HG02840 (cell line): Measurements from ENCODE around the gene MAPK4.
"Not testable (repeated sequence)": the region's sequence is repeated elsewhere in the genome, so short reads cannot be mapped to it uniquely, and the experiment has no call there.

Source experiments
- ATAC-seq: cut with Tn5 transposase; IDR thresholded peaks from one replicate; pipeline ENCODE4 v1.9.1; 2021; ENCODE audit warnings: mild to moderate bottlenecking, moderate library complexity, moderate number of reproducible peaks; ENCODE audit not compliant: unreplicated experiment, low FRiP score

Gene MAPK4

DNA sequence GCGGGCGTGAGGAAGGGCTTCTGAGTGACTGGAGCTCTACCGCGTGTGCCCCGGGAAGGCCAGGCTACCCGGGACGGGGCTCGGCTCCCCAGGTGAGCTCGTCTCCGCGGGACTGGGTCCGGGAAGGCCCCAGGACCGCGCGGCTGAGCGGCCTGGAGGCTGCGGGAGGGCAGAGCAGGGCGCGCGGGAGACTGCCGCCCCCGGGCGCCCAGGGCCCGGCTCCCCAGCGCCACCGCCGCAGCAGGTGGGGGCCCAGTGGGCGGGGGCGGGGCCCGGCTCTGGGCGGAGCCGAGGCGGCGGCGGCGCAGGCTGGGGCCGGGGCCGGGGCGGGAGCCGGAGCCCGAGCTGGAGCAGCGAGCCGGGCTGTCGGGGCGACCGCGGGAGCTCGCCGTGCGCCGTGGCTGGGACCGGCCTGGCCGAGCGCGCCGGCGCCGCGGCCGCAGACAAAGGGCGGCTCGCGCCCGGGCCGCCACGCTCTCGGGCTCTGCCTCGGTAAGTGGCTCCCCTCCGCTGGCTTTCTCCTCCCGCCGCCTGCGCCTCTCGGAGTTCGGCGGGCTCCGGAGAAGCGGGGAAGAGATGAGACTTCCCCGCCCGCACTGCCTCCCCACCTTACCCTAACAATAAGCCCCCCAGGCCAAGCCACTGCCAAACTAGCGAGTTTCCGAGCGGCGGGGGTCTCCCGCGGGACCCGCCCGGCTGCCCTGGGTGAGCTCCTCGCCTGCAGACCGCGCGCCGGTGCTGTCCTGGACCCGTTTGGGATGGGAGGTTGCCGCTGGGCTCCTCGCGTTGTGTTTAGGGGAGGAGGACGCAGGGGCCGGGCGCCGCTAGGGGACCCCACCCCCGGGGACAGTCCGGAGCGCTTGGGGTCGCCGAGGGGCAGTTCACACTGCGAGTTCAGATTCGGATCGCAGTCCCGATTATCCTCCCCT lies at the start of gene MAPK4:
Gene MAPK4, plus strand, starts transcription at position 336 of the 929 bp plus-strand sequence. CDS start 103,872 bp downstream, outside the sequence.
- no peak for ATAC-seq

DNA sequence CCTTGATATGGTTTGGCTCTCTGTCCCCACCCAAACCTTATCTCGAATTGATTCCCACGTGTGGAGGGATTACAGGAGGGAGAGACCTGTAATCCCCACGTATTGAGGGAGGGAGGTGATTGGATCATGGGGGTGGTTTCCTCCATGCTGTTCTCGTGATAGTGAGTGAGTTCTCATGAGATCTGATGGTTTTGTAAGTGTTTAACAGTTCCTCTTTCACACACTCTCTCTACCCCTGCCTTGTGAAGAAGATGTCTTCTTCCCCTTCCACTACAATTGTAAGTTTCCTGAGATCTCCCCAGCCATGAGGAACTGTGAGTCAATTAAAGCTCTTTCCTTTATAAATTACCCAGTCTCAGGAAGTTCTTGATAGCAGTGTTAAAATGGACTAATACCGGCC lies 42.6 kb upstream of the MAPK4 start:
- ATAC-seq = not testable (repeated sequence)

DNA sequence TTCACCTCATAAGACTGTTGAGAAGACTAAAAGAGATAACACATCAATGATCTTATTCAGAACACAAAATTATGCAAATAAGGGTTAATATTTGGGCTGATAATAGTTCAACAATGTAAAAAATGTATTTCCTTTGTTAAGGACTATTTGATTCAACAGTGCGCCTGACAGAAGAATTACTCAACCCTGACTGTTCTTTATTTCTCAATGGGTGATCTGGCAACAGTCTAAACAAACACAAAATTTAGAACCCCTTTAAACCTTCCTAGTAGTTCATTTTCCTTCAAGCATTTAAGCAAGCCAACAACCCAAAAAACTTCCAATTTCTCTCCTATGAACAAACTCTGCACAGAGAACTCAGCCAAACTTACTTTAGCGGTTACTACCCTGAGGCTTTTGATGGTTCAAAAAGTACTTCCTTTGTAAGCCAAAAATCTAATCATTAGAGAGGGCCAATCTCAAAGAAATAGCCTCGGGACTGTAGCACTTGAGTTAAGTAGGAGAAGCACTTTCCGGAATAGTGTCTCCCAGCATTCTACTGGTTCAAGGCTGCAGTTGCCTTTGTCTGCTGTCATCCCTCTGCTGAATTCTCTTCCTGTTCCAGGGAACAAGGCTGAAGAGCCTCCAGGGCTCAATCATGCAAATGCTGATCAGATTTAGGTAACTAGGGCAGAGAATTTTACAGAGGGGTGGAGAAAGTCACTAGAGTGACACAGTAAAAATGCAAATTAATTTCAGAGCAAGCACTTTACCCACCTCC lies 40.9 kb upstream of the MAPK4 start:
- no peak for ATAC-seq

DNA sequence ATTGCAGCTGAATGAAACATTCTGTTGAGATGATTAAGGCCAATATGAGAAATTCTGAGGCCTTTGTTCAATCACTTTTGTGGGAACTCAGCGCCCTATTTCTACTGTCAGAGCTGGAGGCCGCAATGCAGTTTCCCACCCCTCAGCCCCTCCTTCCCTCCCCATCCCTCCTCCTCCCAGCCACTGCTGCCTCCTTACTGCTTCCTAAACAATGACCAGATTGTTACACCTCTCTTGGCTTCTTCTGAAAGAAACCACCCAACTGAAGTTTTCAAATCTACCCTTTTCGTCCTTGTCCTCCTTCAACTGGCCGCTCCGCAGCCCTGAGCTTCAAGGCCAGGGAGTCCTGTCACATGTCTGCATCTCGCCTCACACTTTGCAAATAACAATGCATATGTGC lies 36.7 kb upstream of the MAPK4 start:
- no peak for ATAC-seq

GRCh38 chr18:50527636-50528307 lies 32.1 kb upstream of the MAPK4 start:
- ATAC-seq = no peak

DNA sequence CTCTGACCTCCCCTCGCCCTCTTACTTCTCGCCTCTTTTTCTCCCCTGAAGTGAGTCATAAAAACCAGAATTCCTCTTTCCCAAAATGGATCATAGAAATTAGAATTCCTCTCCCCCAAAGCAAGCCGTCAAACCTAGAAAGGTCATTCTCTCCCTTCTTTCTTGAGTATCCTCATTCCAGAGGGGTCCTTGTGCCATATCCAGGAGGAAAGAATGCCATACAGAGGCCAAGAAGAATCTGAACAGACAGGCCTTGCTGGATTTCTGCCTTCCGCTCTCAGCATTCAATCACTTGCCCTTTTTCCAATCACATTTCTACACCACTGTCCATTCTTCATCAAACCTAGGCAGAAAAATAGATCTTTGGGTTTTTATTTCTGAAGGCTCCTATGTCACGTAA lies 31.1 kb upstream of the MAPK4 start:
- no peak for ATAC-seq

DNA sequence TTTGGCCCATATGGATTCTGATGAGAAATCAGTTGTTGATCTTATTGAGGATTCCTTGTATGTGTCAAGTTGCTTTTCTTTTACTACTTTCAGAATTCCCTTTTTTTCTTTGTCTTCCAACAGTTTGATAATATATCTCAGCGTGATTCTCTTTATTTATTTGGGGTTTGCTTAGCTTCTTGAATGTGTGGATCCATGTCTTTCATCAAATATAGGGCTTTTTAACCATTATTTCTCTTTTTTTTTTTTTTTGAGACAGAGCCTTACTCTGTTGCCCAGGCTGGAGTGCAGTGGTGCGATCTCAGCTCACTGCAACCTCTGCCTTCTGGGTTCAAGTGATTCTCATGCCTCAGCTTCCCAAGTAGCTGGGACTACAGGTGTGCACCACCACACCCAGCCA lies 26.1 kb upstream of the MAPK4 start:
- ATAC-seq = not testable (repeated sequence)

GRCh38 chr18:50544476-50544875 lies 15.4 kb upstream of the MAPK4 start:
- not testable (repeated sequence) for ATAC-seq

- ATAC-seq = no peak
Measured at GRCh38 chr18:50545936-50546335, 14.0 kb upstream of the MAPK4 start.

DNA sequence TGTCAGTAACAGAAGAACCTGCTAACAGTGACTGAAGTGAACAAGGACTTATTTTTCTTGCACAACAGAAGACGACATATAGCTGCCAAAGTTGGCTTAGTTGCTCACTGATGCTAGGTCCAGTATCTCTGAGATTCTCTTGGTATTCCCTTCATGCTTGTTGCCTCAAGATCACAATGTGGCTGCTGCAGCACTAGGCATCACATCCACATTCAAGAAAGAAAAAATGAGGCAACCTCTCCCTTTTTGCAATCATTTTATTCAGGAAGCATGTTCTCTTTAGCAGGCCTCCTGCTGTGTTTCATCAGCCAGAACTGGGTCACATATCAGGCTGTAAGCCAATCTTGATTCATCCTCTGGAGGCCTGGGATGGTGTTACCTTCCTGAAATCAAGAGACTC lies 11.7 kb upstream of the MAPK4 start:
- ATAC-seq = no peak

GRCh38 chr18:50551651-50552050 lies 8.2 kb upstream of the MAPK4 start:
- not testable (repeated sequence) for ATAC-seq

DNA sequence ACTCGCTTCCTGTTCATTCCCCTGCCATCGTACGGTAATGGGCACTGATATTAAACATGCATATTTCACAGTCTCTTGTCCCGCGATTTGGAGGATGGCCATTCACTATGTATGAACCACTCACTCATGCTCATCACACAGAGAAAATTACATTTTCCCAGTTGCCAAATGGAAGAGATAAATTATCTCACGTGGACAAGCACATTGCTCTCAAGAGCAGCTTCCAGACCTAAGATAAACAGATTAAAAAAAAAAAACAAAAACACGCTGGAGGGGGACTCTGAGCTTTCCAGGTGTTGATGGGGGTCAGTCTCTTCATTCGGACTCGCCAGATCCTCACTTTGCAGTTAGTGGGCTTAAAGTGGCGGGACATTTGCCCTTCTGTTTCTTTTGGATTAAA lies 1.7 kb upstream of the MAPK4 start:
- no peak for ATAC-seq

- no peak for ATAC-seq
Measured at GRCh38 chr18:50558948-50559751, 737 bp upstream of the MAPK4 start.

- no peak for ATAC-seq
Measured at GRCh38 chr18:50560681-50561629, 1.1 kb downstream of the MAPK4 start.

- not testable (repeated sequence) for ATAC-seq
Measured at GRCh38 chr18:50562258-50562657, 2.4 kb downstream of the MAPK4 start.

DNA sequence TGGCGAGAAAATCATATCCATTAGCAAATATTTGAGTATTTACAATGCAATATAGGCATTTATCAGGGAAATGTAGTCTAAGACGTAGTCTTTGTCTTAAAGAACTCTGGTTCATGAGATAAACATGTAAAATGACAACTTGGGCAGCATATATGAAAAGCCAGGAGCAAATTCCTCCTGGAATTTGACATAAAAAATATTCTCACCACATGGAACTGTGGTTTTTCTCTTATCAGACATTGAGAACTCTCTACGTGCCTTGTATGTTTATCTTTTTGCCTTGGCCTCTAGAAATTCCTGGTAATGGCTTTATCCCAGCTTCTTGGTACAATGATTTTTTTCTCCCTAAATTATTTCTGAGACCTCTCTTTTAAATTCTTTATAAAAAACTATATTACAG lies 2.8 kb downstream of the MAPK4 start:
- no peak for ATAC-seq

GRCh38 chr18:50563376-50563775 lies 3.5 kb downstream of the MAPK4 start:
- no peak for ATAC-seq

- ATAC-seq = no peak
Measured at GRCh38 chr18:50569930-50570329, 10.0 kb downstream of the MAPK4 start.

GRCh38 chr18:50571606-50572005 lies 11.7 kb downstream of the MAPK4 start:
- ATAC-seq = no peak
